LNCaP clone FGC (cell line): ENCODE data around the gene INO80B.
"Not testable (repeated sequence)": the region's sequence is repeated elsewhere in the genome, so short reads cannot be mapped to it uniquely, and the experiment has no call there.

Experiments
- DNase-seq: peaks from one replicate; pipeline ENCODE4 v3.0.0-alpha.2; 2011; ENCODE audit warnings: low read depth
- H3K4me3 ChIP-seq: 2 replicates; pipeline ENCODE4 v1.5.1; 2011; ENCODE audit warnings: mild to moderate bottlenecking, low read depth, low read length, control low read depth
- TF ChIP-seq, protein P1 (sequence below): IDR thresholded peaks from 2 replicates; pipeline ENCODE4 v1.5.1; 2012; ENCODE audit warnings: mild to moderate bottlenecking; ENCODE audit not compliant: control insufficient read depth, insufficient read depth; ENCODE audit errors: extremely low read depth

The INO80B gene

DNA sequence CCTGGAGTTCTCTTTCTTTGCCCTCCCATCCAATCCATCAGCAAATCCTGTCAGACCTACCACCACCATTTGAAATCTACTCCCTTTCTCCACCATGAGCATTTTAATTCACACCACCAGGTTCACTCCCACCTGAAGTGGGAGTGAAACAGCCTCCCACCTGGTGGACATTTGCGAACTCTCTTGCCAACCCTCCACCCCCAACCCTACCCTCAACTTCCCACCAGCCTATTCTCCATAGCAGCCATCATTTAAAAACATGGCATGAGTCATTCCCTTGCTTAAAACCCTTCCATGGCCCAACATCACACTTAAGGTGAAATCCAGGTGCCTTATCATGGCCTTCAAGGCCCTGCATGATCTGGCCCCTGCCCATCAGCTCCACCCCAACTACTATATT is 16.6 kb upstream of the INO80B start:
- TF ChIP-seq, protein P1, sequence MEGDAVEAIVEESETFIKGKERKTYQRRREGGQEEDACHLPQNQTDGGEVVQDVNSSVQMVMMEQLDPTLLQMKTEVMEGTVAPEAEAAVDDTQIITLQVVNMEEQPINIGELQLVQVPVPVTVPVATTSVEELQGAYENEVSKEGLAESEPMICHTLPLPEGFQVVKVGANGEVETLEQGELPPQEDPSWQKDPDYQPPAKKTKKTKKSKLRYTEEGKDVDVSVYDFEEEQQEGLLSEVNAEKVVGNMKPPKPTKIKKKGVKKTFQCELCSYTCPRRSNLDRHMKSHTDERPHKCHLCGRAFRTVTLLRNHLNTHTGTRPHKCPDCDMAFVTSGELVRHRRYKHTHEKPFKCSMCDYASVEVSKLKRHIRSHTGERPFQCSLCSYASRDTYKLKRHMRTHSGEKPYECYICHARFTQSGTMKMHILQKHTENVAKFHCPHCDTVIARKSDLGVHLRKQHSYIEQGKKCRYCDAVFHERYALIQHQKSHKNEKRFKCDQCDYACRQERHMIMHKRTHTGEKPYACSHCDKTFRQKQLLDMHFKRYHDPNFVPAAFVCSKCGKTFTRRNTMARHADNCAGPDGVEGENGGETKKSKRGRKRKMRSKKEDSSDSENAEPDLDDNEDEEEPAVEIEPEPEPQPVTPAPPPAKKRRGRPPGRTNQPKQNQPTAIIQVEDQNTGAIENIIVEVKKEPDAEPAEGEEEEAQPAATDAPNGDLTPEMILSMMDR = no peak

DNA sequence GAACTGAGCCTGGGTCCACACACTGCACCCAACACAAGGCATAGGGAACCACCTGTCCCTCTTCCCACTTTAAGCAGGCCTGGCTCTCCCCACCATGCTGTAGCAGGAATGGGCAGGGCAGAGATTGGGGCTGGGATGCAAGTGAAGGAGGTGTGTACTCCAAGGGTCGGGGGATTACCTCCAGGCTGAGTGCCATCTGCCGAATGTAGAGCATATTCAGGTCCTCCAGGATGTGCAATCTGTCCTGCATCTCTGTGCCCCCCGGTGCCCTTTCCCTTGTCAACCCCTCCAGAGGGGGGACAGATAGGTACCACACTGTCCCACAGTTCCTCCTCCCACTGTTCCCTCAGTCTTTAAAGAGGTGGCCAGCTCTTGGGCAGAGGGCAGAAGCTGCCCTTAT is 15.5 kb upstream of the INO80B start:
- TF ChIP-seq, protein P1 = no peak
- H3K4me3 ChIP-seq = peak overlapping the region; percentile 67; the same call in 1 of the 2 replicates
- no peak for DNase-seq

More for the DNA sequence above, 16.6 kb upstream of the INO80B start:
- no peak for DNase-seq
- no peak overlapping the region for H3K4me3 ChIP-seq

DNA sequence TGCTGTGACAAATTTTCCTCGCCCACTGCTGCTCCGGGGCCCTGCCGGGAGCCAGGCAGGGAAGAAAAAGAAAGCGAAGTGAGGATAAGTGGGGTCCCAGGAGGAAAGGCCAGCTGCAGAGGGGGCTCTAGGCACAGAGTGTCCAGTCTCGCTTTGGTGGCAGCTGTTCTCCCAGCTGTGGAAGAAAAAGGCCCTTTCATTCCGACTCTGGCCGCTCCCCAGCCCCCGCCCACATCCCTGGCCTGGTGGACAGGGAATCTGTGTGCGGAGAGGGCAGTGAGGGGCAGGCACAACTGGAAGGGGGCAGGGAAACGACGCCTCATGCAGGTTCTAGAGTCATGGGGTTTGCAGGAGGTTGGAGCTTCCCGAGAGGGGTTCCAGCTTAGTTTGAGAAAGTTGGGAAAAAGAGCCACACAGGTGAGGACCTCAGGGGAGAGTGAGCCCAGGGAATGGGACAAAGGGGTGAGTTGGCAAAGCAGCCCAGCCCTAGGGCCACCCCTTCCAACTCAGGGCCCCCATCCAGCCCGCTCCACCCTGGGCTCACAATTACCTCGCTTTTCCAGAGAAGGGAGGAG is 15.0 kb upstream of the INO80B start:
- H3K4me3 ChIP-seq = peak overlapping the region; percentile 67
- TF ChIP-seq, protein P1 = no peak
- DNase-seq = no peak

DNA sequence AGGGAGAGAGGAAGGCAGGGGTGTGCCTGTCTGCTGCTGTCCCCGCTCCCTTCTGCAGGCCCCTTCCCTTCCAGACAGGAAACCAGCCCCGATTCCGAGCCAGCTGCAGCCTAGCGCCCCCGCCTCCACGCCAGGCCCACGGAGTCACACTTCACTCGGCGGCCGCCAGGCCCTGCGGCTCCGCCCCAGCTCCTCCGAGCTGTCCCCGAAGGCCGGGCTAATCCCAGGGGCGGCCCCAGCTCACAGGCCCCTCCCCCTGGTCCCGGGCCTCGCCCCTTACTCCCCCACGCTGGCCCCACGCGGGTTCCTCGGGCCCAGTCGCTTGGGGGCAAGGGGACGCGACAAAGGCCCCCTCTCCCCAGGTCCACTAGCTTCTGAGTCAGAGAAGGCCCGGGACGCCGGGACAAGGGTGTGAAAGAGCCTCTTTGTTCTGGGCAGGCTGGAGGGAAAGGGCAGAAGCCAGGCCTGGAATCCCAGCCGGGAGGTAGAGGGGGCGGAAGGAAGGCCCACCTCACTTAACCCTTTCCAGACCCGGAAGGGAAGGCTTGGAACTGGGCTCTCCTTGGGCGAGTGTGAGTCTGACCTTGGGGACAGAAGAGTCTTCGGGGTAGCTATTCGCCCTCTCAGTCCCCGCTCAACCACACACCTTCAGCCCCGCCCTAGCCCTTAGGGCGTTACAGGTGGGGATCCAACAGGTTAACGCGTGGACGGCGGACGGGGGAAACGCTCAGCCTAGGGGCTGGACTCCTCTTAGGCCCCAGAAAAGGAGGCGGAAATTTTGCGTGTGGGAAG is 14.3 kb upstream of the INO80B start:
- peak overlapping the region; percentile 67 for H3K4me3 ChIP-seq
- TF ChIP-seq, protein P1 = no peak
- DNase-seq = no peak

DNA sequence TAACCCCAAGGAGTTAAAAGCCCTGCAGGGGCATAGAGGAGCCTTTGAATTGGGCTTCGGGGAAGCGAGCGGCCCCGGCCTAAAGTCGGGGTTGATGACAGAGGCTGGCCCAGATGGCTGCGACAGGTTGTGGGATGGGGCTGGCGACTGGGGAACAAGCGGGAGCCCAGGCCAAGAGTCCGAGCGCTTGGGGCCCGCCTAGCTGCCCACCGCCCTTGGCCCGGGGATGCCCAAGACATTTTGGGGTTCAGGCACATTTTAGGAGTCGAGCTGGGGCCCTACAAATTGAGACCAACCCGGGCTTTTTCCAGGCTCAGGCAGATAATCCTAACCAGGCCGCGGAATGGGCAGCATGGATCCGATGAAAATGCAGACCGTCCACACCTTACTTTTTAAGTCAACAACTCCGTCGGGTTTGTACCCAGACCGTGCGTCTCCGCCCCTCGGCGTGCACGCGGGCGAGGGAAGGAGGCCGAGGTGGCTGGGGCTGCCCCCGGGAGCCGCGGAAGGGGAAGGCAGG is 13.7 kb upstream of the INO80B start:
- TF ChIP-seq, protein P1 = no peak
- peak overlapping the region; percentile 67 for H3K4me3 ChIP-seq
- DNase-seq = no peak

DNA sequence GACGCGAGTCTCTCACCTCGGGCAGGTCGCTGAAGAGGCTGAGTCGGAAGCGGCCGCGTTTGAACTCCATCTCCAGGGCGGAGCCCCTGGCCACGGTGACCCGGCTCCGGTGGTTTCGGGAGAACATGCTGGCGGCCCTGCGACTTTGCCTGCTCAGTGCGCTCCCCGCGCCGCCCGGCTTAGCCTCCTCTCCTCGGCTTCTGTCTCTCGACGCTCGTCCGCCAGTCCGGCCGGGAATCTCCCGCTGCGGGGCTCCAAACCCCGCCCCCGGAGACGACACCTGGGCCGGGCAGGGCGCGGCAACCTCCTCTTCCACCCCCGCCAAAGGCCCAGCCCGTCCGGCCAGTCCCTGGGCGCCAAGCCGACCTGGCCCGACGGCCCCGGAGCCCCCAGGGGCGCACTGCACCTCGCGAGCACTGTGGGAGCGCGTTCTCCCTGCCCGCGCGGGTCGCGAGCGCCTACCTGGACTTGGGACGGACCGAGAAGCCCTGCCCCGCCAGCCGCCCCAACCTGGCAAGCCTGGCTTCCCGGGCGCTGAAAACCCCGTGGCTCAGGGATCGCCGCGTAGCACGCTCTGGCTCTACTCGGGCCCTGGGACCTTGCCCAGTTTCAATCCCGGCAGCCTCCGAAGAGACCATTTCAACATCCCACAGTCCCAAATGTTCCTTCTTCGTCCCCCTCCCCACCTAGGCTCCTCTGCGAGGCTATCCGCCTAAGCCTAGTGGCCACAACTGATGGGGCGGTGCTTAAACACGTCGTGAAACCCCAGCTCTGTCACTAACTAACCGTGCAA is 13.0 kb upstream of the INO80B start, which contains the start of gene RTKN:
Gene RTKN (minus strand): TSS at position 248 of the 793 bp plus-strand sequence. CDS start 121 bp downstream, at position 127.
- peak; percentile 25 for DNase-seq
- H3K4me3 ChIP-seq = peak within 1 kb of the TSS; percentile 67
- TF ChIP-seq, protein P1 = no peak

DNA sequence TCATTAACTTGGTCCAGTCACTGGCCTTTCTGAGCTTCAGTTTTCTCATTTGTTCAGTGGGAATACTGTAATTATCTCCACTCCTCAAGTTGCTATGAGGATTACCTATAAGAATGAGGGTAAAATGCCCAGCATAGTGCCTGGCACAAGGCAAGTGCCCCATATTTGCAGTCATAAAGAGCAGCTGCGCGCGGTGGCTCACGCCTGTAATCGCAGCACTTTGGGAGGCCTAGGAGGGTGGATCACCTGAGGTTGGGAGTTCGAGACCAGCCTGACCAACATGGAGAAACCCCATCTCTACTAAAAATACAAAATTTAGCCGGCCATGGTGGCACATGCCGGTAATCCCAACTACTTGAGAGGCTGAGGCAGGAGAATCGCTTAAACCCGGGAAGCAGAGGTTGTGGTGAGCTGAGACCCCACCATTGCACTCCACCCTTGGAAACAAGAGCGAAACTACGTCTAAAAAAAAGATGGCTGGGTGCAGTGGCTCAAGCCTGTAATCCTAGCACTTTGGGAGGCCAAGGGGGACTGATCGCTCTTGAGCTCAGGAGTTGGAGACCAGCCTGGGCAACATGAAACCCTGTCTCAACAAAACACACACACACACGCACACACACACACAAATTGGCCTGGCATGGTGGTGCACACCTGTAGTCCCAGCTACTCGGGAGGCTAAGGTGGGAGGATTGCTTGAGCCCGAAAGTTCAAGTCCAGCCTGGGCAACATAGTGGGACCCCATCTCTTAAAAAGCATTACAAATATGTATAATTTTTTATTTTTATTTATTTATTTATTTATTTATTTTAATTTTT is 12.2 kb upstream of the INO80B start:
- peak overlapping the region; percentile 67 for H3K4me3 ChIP-seq
- not testable (repeated sequence) for DNase-seq
